ENCODE measurements around the gene TTC13.
"Not testable (repeated sequence)": the region's sequence is repeated elsewhere in the genome, so short reads cannot be mapped to it uniquely, and the experiment has no call there.

Gene TTC13, protein sequence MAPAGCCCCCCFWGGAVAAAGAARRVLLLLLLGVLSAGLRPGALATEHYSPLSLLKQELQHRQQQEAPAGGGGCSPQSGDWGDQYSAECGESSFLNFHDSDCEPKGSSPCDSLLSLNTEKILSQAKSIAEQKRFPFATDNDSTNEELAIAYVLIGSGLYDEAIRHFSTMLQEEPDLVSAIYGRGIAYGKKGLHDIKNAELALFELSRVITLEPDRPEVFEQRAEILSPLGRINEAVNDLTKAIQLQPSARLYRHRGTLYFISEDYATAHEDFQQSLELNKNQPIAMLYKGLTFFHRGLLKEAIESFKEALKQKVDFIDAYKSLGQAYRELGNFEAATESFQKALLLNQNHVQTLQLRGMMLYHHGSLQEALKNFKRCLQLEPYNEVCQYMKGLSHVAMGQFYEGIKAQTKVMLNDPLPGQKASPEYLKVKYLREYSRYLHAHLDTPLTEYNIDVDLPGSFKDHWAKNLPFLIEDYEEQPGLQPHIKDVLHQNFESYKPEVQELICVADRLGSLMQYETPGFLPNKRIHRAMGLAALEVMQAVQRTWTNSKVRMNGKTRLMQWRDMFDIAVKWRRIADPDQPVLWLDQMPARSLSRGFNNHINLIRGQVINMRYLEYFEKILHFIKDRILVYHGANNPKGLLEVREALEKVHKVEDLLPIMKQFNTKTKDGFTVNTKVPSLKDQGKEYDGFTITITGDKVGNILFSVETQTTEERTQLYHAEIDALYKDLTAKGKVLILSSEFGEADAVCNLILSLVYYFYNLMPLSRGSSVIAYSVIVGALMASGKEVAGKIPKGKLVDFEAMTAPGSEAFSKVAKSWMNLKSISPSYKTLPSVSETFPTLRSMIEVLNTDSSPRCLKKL

DNA sequence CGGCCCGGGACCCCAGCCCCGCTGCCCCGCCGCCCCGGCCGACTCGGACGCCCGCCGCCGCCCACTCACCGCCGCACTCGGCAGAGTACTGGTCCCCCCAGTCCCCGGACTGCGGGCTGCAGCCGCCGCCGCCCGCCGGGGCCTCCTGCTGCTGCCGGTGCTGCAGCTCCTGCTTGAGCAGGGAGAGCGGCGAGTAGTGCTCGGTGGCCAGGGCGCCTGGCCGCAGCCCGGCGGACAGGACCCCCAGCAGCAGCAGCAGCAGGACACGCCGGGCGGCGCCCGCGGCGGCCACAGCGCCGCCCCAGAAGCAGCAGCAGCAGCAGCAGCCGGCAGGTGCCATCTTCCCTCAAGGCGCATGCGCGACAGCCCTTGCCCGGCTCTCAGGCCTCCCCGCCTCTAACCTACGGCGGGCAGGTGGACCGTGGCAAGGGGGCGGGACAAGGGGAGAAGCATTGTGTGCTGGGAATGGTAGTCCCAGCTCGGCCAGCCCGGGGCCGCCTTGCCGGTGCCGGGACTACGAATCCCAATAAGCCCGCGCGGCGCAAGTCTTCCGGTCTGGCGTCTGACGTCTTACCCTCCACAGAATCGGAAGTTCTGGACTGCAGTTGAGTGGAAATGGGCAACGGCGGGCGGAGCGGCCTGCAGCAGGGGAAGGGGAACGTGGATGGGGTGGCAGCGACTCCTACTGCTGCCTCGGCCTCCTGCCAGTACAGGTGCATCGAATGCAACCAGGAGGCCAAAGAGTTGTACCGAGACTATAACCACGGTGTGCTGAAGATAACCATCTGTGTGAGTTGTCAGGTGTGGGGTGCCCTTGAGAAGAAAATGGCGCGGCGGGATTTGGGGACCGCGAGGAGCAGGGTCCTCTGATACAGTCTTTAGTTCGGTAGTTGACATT lies at the start of gene TTC13, which contains the start of gene ARV1:
Gene TTC13 (minus strand): TSS at position 371 of the 898 bp plus-strand sequence. CDS start 31 bp downstream, at position 340.
Gene ARV1 (plus strand): TSS at position 604 of the 898 bp plus-strand sequence. CDS start 12 bp downstream, at position 616.
- no peaks in the 10 kb centered on the region for H3K9me3 ChIP-seq (ENCODE audit: control insufficient read depth, insufficient read depth, low read length)
- H3K4me1 ChIP-seq (ENCODE audit: insufficient read depth, low read length) = 0 out of 2 replicates have a peak, but pooled peaks cover 4% of the 10 kb centered on the region
- H3K36me3 ChIP-seq (ENCODE audit: insufficient read depth, low read length) = no peaks in the 10 kb centered on the region
- peak within 1 kb of the TSS; percentile 64 for H3K9ac ChIP-seq (ENCODE audit: low read depth, low read length)

DNA sequence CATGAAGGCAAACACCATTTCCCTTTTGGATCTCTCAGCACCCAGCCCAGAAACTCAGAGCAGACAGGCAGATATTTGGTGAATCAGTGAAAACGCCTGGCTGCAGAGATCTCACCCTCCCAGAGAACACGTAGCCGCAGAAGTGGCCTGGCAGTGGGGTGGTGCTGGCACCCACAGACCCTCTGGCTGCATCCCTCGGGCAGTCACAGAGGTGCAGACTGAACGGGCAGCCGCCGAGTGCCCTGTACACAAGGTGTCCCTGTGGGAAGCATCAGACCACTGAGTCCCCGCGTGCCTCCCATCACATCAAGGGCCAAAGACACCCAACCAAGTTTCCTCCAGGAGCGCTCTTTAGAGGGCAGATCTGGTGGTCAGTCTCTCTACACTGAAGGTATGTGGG lies 49.3 kb upstream of the TTC13 start:
- H3K9ac ChIP-seq (ENCODE audit: low read depth, low read length) = no peak overlapping the region
- H3K4me1 ChIP-seq (ENCODE audit: insufficient read depth, low read length) = no peaks in the 10 kb centered on the region; the same call in 1 of the 2 replicates
- no peaks in the 10 kb centered on the region for H3K36me3 ChIP-seq (ENCODE audit: insufficient read depth, low read length)
- no peaks in the 10 kb centered on the region for H3K9me3 ChIP-seq (ENCODE audit: control insufficient read depth, insufficient read depth, low read length)

DNA sequence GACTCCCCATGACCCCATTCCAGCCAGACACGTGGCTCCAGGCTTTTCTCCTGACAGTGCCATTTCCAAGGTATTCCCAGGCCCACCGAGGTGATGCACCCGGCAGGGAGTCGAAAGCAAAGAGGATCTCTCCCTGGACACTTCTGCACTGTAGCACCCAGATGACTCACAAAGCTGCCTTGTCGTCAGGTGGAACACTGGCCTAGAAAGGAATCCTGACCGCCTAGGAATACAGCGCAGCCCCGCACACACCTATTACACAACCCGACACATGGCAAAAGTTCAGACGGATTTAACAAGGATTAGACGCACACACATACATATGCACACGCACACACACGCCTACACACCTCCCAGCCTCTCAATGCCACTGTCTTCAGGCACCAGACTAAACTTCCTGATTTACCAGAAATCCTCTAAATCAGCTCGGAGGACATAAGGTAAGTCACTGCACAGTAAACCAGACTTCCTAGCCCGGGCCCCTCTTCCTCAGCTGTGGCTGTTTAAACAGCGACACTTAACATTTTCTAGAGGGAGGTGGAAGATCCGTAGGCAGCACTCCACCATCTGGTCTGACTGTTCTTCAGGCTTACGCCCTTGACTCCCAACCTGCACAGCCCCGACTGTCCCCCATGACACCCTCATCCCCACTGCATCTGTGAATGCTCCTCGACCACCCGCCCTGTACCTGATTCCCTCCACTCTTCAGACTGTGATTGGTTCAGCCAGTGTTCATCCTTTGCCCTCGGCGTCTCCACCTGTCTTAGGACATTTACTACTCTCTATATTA lies 48.7 kb upstream of the TTC13 start:
- Histone ChIP-seq H3K36me3 (ENCODE audit: insufficient read depth, low read length) (no peaks in the 10 kb centered on the region), H3K4me1 (ENCODE audit: insufficient read depth, low read length) (no peaks in the 10 kb centered on the region; the same call in 1 of the 2 replicates), H3K9me3 (ENCODE audit: control insufficient read depth, insufficient read depth, low read length) (no peaks in the 10 kb centered on the region), H3K9ac (ENCODE audit: low read depth, low read length) (no peak overlapping the region)

DNA sequence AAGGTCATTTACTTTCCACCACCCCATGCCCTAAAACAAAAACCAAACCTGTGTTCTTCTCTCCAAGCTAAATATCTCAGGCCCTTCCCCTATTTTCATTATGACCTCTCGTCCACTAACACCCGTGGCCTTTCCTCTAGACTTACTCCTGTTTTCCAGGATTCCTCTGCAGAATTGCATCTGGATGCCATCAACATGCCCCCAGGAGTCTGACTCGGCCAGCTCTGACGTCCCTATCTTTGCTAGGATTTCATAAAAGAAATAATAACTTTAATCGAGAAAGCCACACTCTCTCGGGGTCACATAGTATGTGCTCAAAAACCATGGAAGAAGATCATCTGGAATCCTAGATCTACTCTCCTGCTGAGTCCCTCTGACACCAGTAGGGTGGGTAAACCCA lies 47.9 kb upstream of the TTC13 start:
- Histone ChIP-seq H3K9ac (ENCODE audit: low read depth, low read length) (no peak overlapping the region), H3K9me3 (ENCODE audit: control insufficient read depth, insufficient read depth, low read length) (no peaks in the 10 kb centered on the region), H3K36me3 (ENCODE audit: insufficient read depth, low read length) (no peaks in the 10 kb centered on the region), H3K4me1 (ENCODE audit: insufficient read depth, low read length) (peaks cover under 1% of the 10 kb centered on the region)

DNA sequence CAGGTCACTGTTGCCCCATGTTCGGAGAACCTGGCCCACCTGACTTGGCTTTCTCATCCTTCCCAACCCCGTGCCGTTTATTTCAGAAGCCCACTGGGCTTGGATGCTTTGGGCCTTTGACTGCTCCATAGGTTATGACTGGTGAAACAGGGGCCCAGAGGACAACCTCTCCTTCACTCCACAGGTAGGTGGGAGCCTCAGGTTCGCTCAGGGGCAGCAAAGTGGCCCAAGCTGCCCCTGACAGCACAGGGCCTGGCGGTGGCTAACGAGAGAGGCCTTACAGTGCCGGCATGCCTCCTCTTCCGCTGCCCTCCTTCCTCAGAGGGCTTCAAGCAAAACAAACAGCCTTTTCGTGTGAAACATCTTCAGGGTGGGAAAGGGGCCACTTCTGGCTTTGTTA lies 44.5 kb upstream of the TTC13 start:
- H3K4me1 ChIP-seq (ENCODE audit: insufficient read depth, low read length) = peaks cover 22% of the 10 kb centered on the region

DNA sequence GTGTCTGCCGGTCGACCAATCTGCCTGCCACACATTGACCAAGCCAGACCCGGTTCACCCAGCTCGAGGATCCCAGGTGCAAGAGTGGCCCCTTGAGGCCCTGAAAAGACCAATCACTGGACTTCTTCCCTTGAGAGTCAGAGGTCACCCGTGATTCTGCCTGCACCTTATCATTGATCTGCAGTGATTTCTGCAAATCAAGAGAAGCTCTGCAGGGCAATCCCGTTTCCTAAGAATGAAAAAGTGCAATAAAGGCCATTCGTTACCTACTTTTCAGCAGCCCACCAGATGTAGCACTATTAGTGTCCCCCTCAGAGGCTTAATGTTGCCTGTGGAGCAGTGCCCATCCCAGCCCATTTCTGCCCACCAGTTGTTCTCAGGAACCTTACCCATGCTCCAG lies 43.9 kb upstream of the TTC13 start:
- not testable (repeated sequence) for H3K9ac ChIP-seq (ENCODE audit: low read depth, low read length); H3K36me3 ChIP-seq (ENCODE audit: insufficient read depth, low read length); H3K9me3 ChIP-seq (ENCODE audit: control insufficient read depth, insufficient read depth, low read length)
- H3K4me1 ChIP-seq (ENCODE audit: insufficient read depth, low read length) = peaks cover 22% of the 10 kb centered on the region

More for the DNA sequence above, 44.5 kb upstream of the TTC13 start:
- Histone ChIP-seq H3K36me3 (ENCODE audit: insufficient read depth, low read length) (no peaks in the 10 kb centered on the region), H3K9me3 (ENCODE audit: control insufficient read depth, insufficient read depth, low read length) (no peaks in the 10 kb centered on the region), H3K9ac (ENCODE audit: low read depth, low read length) (no peak overlapping the region)

DNA sequence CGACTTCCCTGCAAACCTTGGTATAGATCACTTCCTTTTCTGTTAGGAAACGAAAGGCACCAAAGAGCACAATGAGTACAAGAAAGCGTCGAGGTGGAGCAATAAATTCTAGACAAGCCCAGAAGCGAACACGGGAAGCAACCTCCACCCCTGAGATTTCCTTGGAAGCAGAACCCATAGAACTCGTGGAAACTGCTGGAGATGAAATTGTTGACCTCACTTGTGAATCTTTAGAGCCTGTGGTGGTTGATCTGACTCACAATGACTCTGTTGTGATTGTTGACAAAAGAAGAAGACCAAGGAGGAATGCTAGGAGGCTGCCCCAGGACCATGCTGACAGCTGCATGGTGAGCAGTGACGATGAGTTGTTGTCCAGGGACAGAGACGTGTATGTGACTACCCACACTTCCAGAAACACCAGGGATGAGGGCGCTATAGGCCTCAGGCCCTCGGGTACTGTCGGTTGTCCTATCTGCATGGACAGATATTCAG lies 42.9 kb upstream of the TTC13 start:
- H3K9ac ChIP-seq (ENCODE audit: low read depth, low read length) = no peak overlapping the region

DNA sequence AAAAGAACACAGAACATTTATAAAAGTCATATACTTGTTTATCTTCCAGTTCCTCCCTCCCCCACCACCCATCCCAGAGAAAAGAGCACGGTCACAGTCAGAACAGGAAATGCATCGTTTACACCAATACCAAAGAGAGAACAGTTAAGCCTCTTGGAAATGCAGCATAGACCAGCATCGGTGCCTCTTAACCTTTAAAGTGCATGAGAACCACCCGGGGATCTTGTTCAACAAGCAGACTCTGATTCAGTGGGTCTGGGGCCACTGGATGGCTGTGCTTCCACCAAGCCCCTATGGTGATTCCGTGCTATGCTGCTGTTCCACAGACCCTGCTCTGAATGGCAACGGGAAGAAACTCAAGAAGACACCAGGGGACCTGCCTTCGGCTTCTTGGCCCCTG lies 42.2 kb upstream of the TTC13 start:
- H3K4me1 ChIP-seq (ENCODE audit: insufficient read depth, low read length) = peaks cover 22% of the 10 kb centered on the region
- no peaks in the 10 kb centered on the region for H3K36me3 ChIP-seq (ENCODE audit: insufficient read depth, low read length)
- H3K9ac ChIP-seq (ENCODE audit: low read depth, low read length) = no peak overlapping the region; the same call in 1 of the 2 replicates

More for the DNA sequence above, 42.9 kb upstream of the TTC13 start:
- Histone ChIP-seq H3K36me3 (ENCODE audit: insufficient read depth, low read length) (no peaks in the 10 kb centered on the region), H3K4me1 (ENCODE audit: insufficient read depth, low read length) (peaks cover 22% of the 10 kb centered on the region), H3K9me3 (ENCODE audit: control insufficient read depth, insufficient read depth, low read length) (no peaks in the 10 kb centered on the region)

DNA sequence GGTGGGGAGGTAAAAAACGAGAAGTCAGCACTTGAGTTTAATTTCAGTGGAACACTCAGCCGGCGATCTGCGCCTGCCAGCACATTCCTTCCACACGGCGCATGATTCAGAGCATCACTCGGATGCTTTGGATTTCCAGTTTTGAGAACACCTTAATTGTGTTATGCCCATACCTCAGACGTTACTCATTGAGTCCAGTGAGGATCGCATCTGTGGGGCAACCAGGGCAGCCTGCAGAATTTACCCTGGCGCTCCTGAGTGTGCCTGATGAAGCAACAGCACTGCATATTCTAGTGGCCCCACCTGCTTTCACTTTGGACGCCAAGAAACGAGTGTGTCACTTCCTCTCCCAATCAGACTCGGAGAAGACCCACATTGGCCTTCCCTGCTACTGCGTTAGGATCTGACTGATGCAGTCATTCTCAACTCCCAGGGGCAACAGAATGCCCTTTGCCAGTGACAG lies 41.5 kb upstream of the TTC13 start:
- no peak overlapping the region for H3K9ac ChIP-seq (ENCODE audit: low read depth, low read length)
- no peaks in the 10 kb centered on the region for H3K36me3 ChIP-seq (ENCODE audit: insufficient read depth, low read length)
- H3K4me1 ChIP-seq (ENCODE audit: insufficient read depth, low read length) = peaks cover 22% of the 10 kb centered on the region
- no peaks in the 10 kb centered on the region for H3K9me3 ChIP-seq (ENCODE audit: control insufficient read depth, insufficient read depth, low read length)

More for the DNA sequence above, 42.2 kb upstream of the TTC13 start:
- H3K9me3 ChIP-seq (ENCODE audit: control insufficient read depth, insufficient read depth, low read length) = no peaks in the 10 kb centered on the region

DNA sequence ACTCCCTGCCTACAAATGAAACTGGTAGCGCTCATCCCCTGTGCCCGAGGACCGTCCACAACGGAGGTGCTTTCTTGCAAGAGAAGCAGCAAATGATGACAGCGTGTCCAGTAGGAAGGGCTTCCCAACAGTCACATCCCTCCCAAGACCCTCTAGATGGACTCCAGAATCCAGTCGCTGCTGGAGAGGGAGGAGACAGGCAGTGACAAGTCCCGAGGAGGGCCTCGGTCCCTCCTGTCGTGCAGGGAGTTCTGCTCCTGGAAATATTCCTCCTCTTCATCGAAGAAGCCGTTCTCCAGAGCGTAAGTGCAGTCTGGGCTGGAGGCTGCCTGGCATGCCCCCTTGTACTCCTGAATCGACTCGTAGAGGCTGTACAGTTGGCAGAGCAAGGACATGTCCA lies 41.0 kb upstream of the TTC13 start:
- H3K36me3 ChIP-seq (ENCODE audit: insufficient read depth, low read length) = no peaks in the 10 kb centered on the region
- no peaks in the 10 kb centered on the region for H3K9me3 ChIP-seq (ENCODE audit: control insufficient read depth, insufficient read depth, low read length)
- peaks cover 22% of the 10 kb centered on the region for H3K4me1 ChIP-seq (ENCODE audit: insufficient read depth, low read length)
- H3K9ac ChIP-seq (ENCODE audit: low read depth, low read length) = no peak overlapping the region

DNA sequence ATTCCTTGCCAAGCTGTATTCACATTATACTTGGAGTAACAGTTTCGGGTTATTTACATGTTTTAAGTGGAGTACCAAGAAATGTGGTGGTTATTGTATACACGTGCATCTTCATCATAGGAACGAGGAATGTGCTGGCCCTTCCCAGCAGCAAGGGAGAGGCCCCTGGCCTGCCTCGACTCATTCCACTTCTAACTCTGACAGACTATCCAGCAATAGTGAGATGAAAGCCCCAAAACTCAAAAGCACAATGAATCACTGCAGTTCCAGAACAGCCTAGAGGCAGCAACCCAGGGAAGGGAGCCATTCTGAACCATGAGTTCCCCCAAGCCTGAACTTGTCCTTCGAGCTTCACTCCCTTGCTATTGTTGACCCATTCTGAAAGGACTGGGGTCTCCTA lies 38.3 kb upstream of the TTC13 start:
- no peaks in the 10 kb centered on the region for H3K36me3 ChIP-seq (ENCODE audit: insufficient read depth, low read length)
- H3K9me3 ChIP-seq (ENCODE audit: control insufficient read depth, insufficient read depth, low read length) = no peaks in the 10 kb centered on the region
- H3K4me1 ChIP-seq (ENCODE audit: insufficient read depth, low read length) = peaks cover 22% of the 10 kb centered on the region
- no peak overlapping the region for H3K9ac ChIP-seq (ENCODE audit: low read depth, low read length)

DNA sequence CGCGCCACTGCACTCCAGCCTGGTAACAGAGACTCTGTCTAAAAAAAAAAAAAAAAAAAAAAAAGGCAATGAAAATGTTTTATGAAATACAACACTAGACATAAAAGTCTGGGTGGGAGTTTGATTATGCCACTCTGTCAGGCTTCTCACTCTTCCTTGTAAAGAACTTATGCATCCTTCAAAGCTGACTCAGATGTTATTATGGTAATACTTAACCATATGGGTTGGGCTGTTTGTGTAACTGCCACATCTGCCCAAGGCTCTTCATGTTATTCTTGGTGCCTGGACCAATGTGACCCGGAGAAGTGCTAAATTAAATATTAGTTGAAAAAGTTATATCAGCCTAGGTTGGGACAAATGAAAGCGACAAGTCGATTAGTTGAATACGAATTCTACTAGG lies 37.6 kb upstream of the TTC13 start:
- H3K9ac ChIP-seq (ENCODE audit: low read depth, low read length) = no peak overlapping the region
- H3K4me1 ChIP-seq (ENCODE audit: insufficient read depth, low read length) = peaks cover 18% of the 10 kb centered on the region
- H3K36me3 ChIP-seq (ENCODE audit: insufficient read depth, low read length) = no peaks in the 10 kb centered on the region; the same call in 1 of the 2 replicates
- H3K9me3 ChIP-seq (ENCODE audit: control insufficient read depth, insufficient read depth, low read length) = no peaks in the 10 kb centered on the region

DNA sequence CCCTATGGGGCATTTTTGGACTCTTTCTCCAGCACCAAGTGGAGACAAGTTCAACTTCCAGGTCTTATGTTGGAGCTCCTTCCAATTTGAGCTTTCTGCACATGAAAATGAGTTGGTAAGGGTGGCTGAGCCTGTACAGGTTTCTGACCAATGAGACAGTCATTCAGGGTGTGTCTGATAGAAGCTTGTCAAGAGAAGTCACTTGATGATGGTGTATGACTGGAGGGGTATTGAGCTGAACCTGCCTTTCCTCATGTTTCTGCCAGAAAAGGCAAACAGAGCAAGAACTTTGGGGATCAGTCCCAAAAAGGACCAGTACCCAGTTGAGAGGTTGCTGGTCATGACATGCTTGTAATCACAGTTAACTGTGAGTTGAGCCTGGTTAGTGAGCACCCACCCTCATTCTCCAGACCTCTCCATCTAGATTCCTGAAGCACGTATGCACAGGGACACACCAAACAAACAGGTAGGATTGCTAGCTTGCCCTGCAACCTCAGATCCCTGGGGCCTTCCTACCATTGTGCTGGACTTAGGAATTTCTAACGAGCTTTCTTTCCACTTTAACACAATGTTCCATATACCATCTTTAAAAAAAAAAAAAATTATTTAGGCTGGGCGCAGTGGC lies 34.8 kb upstream of the TTC13 start:
- no peaks in the 10 kb centered on the region for H3K9me3 ChIP-seq (ENCODE audit: control insufficient read depth, insufficient read depth, low read length)
- no peak overlapping the region for H3K9ac ChIP-seq (ENCODE audit: low read depth, low read length)
- no peaks in the 10 kb centered on the region for H3K4me1 ChIP-seq (ENCODE audit: insufficient read depth, low read length)
- no peaks in the 10 kb centered on the region; the same call in 1 of the 2 replicates for H3K36me3 ChIP-seq (ENCODE audit: insufficient read depth, low read length)

Data from ES-I3 (cell line).